ENCODE results near the gene PRKCH. TPM values are rescaled to one million over a fixed set of nuclear protein-coding genes. Genes with fewer than 3 reads are reported as not detected.

The PRKCH gene
- total and polyA plus RNA-seq, 5 donors from 2014 or later: 194 to 457 (median 201) TPM

- peak overlapping the region; percentile 99 for H3K27ac ChIP-seq (ENCODE audit: insufficient read depth, low read length, poor library complexity, severe bottlenecking)
- H3K4me1 ChIP-seq (ENCODE audit: control insufficient read depth, insufficient read depth, low read length, poor library complexity, severe bottlenecking): peaks cover 76% of the 10 kb centered on the region
- no peak for DNase-seq
- H3K27me3 ChIP-seq (ENCODE audit: control insufficient read depth, insufficient read depth, low read length): no peaks in the 10 kb centered on the region
- H3K4me3 Mint-ChIP-seq: peak overlapping the region; percentile 74 to 86 (median 84)
- H3K36me3 ChIP-seq (ENCODE audit: control insufficient read depth, insufficient read depth, low read length): peaks cover 46% of the 10 kb centered on the region
- peak overlapping the region; percentile 98 to 99 (median 99) for H3K27ac Mint-ChIP-seq
- H3K36me3 Mint-ChIP-seq: peaks cover 39% of the 10 kb centered on the region
- no peaks in the 10 kb centered on the region for H3K9me3 Mint-ChIP-seq
- H3K9me3 ChIP-seq (ENCODE audit: control insufficient read depth in 2 of 2, low read length in 2 of 2): no peaks in the 10 kb centered on the region
- ATAC-seq (ENCODE audit: low read depth in 2 of 2): no peak
- peaks cover 46 to 94% (median 66%) of the 10 kb centered on the region in 4 donors for H3K4me1 Mint-ChIP-seq
- H3K27me3 Mint-ChIP-seq: no peaks in the 10 kb centered on the region
- peak overlapping the region; percentile 78 for H3K4me3 ChIP-seq (ENCODE audit: low read depth, low read length)
These were observed 149.5 kb downstream of the PRKCH start for GRCh38 chr14:61470961-61471293.

GRCh38 chr14:61471297-61472005 lies 150.1 kb downstream of the PRKCH start:
- H3K4me3 ChIP-seq (ENCODE audit: low read depth, low read length): peak overlapping the region; percentile 78
- Mint-ChIP-seq H3K4me1 (peaks cover 46 to 96% (median 71%) of the 10 kb centered on the region in 4 donors), H3K9me3 (no peaks in the 10 kb centered on the region), H3K4me3 (peak overlapping the region; percentile 83 to 86 (median 85)), H3K27me3 (no peaks in the 10 kb centered on the region), H3K36me3 (peaks cover 39% of the 10 kb centered on the region), H3K27ac (peak overlapping the region; percentile 98 to 99 (median 99))
- H3K36me3 ChIP-seq (ENCODE audit: control insufficient read depth, insufficient read depth, low read length): peaks cover 41% of the 10 kb centered on the region
- H3K9me3 ChIP-seq (ENCODE audit: control insufficient read depth in 2 of 2, low read length in 2 of 2): no peaks in the 10 kb centered on the region
- no peaks in the 10 kb centered on the region for H3K27me3 ChIP-seq (ENCODE audit: control insufficient read depth, insufficient read depth, low read length)
- H3K4me1 ChIP-seq (ENCODE audit: control insufficient read depth, insufficient read depth, low read length, poor library complexity, severe bottlenecking): peaks cover 81% of the 10 kb centered on the region
- ATAC-seq (ENCODE audit: low read depth in 2 of 2) (no peak), DNase-seq (no peak)
- H3K27ac ChIP-seq (ENCODE audit: insufficient read depth, low read length, poor library complexity, severe bottlenecking): peak overlapping the region; percentile 99

- peaks cover 88% of the 10 kb centered on the region for H3K4me1 ChIP-seq (ENCODE audit: control insufficient read depth, insufficient read depth, low read length, poor library complexity, severe bottlenecking)
These were observed 150.8 kb downstream of the PRKCH start for GRCh38 chr14:61472011-61472672.

GRCh38 chr14:61472801-61473376 lies 151.5 kb downstream of the PRKCH start:
- peak; percentile 60 to 87 (median 60) for DNase-seq
- H3K36me3 ChIP-seq (ENCODE audit: control insufficient read depth, insufficient read depth, low read length): peaks cover 27% of the 10 kb centered on the region
- peaks cover 35% of the 10 kb centered on the region for H3K36me3 Mint-ChIP-seq

More at GRCh38 chr14:61472011-61472672, 150.8 kb downstream of the PRKCH start:
- Mint-ChIP-seq H3K27me3 (no peaks in the 10 kb centered on the region), H3K4me3 (peak overlapping the region; percentile 83 to 86 (median 85)), H3K4me1 (peaks cover 46 to 96% (median 76%) of the 10 kb centered on the region in 4 donors), H3K27ac (peak overlapping the region; percentile 98 to 99 (median 99)), H3K9me3 (no peaks in the 10 kb centered on the region), H3K36me3 (peaks cover 35% of the 10 kb centered on the region)
- no peaks in the 10 kb centered on the region for H3K9me3 ChIP-seq (ENCODE audit: control insufficient read depth in 2 of 2, low read length in 2 of 2)
- DNase-seq: peak in 2 of 3 donors; percentile 35 to 59
- ATAC-seq (ENCODE audit: low read depth in 2 of 2): peak in 1 of 2 donors; percentile 6
- no peaks in the 10 kb centered on the region for H3K27me3 ChIP-seq (ENCODE audit: control insufficient read depth, insufficient read depth, low read length)
- peak overlapping the region; percentile 99 for H3K27ac ChIP-seq (ENCODE audit: insufficient read depth, low read length, poor library complexity, severe bottlenecking)
- peak overlapping the region; percentile 78 for H3K4me3 ChIP-seq (ENCODE audit: low read depth, low read length)
- H3K36me3 ChIP-seq (ENCODE audit: control insufficient read depth, insufficient read depth, low read length): peaks cover 35% of the 10 kb centered on the region

GRCh38 chr14:61474015-61474414 lies 152.6 kb downstream of the PRKCH start:
- peaks cover 43 to 97% (median 82%) of the 10 kb centered on the region in 4 donors for H3K4me1 Mint-ChIP-seq
- ATAC-seq (ENCODE audit: low read depth in 2 of 2): no peak

More at GRCh38 chr14:61472801-61473376, 151.5 kb downstream of the PRKCH start:
- Histone ChIP-seq H3K4me1 (ENCODE audit: control insufficient read depth, insufficient read depth, low read length, poor library complexity, severe bottlenecking) (peaks cover 91% of the 10 kb centered on the region), H3K9me3 (ENCODE audit: control insufficient read depth in 2 of 2, low read length in 2 of 2) (no peaks in the 10 kb centered on the region), H3K27ac (ENCODE audit: insufficient read depth, low read length, poor library complexity, severe bottlenecking) (peak overlapping the region; percentile 99), H3K4me3 (ENCODE audit: low read depth, low read length) (peak overlapping the region; percentile 78), H3K27me3 (ENCODE audit: control insufficient read depth, insufficient read depth, low read length) (no peaks in the 10 kb centered on the region)
- H3K27me3 Mint-ChIP-seq: no peaks in the 10 kb centered on the region
- peak overlapping the region; percentile 73 to 86 (median 84) for H3K4me3 Mint-ChIP-seq
- ATAC-seq (ENCODE audit: low read depth in 2 of 2): no peak
- peaks cover 40 to 96% (median 79%) of the 10 kb centered on the region in 4 donors for H3K4me1 Mint-ChIP-seq
- peak overlapping the region; percentile 98 to 99 (median 99) for H3K27ac Mint-ChIP-seq
- no peaks in the 10 kb centered on the region for H3K9me3 Mint-ChIP-seq

GRCh38 chr14:61474701-61475100 lies 153.3 kb downstream of the PRKCH start:
- H3K4me3 Mint-ChIP-seq: peak overlapping the region; percentile 15 to 70 (median 42)
- peaks cover 49 to 97% (median 83%) of the 10 kb centered on the region in 4 donors for H3K4me1 Mint-ChIP-seq
- H3K27me3 ChIP-seq (ENCODE audit: control insufficient read depth, insufficient read depth, low read length): no peaks in the 10 kb centered on the region
- no peak for DNase-seq
- H3K4me1 ChIP-seq (ENCODE audit: control insufficient read depth, insufficient read depth, low read length, poor library complexity, severe bottlenecking): peaks cover 98% of the 10 kb centered on the region
- H3K27ac ChIP-seq (ENCODE audit: insufficient read depth, low read length, poor library complexity, severe bottlenecking): peak overlapping the region; percentile 99
- no peaks in the 10 kb centered on the region for H3K27me3 Mint-ChIP-seq
- H3K36me3 Mint-ChIP-seq: peaks cover 39% of the 10 kb centered on the region
- peak overlapping the region; percentile 77 for H3K4me3 ChIP-seq (ENCODE audit: low read depth, low read length)
- H3K9me3 Mint-ChIP-seq: no peaks in the 10 kb centered on the region
- peaks cover 12% of the 10 kb centered on the region for H3K36me3 ChIP-seq (ENCODE audit: control insufficient read depth, insufficient read depth, low read length)
- H3K9me3 ChIP-seq (ENCODE audit: control insufficient read depth in 2 of 2, low read length in 2 of 2): no peaks in the 10 kb centered on the region
- no peak for ATAC-seq (ENCODE audit: low read depth in 2 of 2)
- H3K27ac Mint-ChIP-seq: peak overlapping the region; percentile 98 to 99 (median 99)

More at GRCh38 chr14:61474015-61474414, 152.6 kb downstream of the PRKCH start:
- Histone ChIP-seq H3K4me1 (ENCODE audit: control insufficient read depth, insufficient read depth, low read length, poor library complexity, severe bottlenecking) (peaks cover 95% of the 10 kb centered on the region), H3K36me3 (ENCODE audit: control insufficient read depth, insufficient read depth, low read length) (peaks cover 17% of the 10 kb centered on the region), H3K9me3 (ENCODE audit: control insufficient read depth in 2 of 2, low read length in 2 of 2) (no peaks in the 10 kb centered on the region), H3K27me3 (ENCODE audit: control insufficient read depth, insufficient read depth, low read length) (no peaks in the 10 kb centered on the region), H3K4me3 (ENCODE audit: low read depth, low read length) (peak overlapping the region; percentile 54), H3K27ac (ENCODE audit: insufficient read depth, low read length, poor library complexity, severe bottlenecking) (peak overlapping the region; percentile 99)
- peak overlapping the region; percentile 98 to 99 (median 99) for H3K27ac Mint-ChIP-seq
- H3K27me3 Mint-ChIP-seq: no peaks in the 10 kb centered on the region
- peak overlapping the region; percentile 28 to 77 (median 52) for H3K4me3 Mint-ChIP-seq
- H3K9me3 Mint-ChIP-seq: no peaks in the 10 kb centered on the region
- peak in 1 of 3 donors; percentile 29 for DNase-seq
- H3K36me3 Mint-ChIP-seq: peaks cover 36% of the 10 kb centered on the region

GRCh38 chr14:61475316-61475715 lies 153.9 kb downstream of the PRKCH start:
- peak overlapping the region; percentile 90 to 99 (median 99) for H3K27ac Mint-ChIP-seq
- no peaks in the 10 kb centered on the region for H3K27me3 Mint-ChIP-seq
- Histone ChIP-seq H3K27me3 (ENCODE audit: control insufficient read depth, insufficient read depth, low read length) (no peaks in the 10 kb centered on the region), H3K4me1 (ENCODE audit: control insufficient read depth, insufficient read depth, low read length, poor library complexity, severe bottlenecking) (peaks cover 98% of the 10 kb centered on the region), H3K9me3 (ENCODE audit: control insufficient read depth in 2 of 2, low read length in 2 of 2) (no peaks in the 10 kb centered on the region), H3K36me3 (ENCODE audit: control insufficient read depth, insufficient read depth, low read length) (peaks cover 15% of the 10 kb centered on the region), H3K4me3 (ENCODE audit: low read depth, low read length) (peak overlapping the region; percentile 77), H3K27ac (ENCODE audit: insufficient read depth, low read length, poor library complexity, severe bottlenecking) (peak overlapping the region; percentile 99)
- peaks cover 45 to 97% (median 82%) of the 10 kb centered on the region in 4 donors for H3K4me1 Mint-ChIP-seq
- H3K4me3 Mint-ChIP-seq: peak overlapping the region; percentile 23 to 70 (median 44)
- no peaks in the 10 kb centered on the region for H3K9me3 Mint-ChIP-seq
- DNase-seq (peak in 2 of 3 donors; percentile 50 to 73), ATAC-seq (ENCODE audit: low read depth in 2 of 2) (no peak)
- H3K36me3 Mint-ChIP-seq: peaks cover 36% of the 10 kb centered on the region

Measured in CD4-positive, CD25-positive, alpha-beta regulatory T cell (primary cell).